H9 (cell line): ENCODE results near the gene AIFM2. TPM values are rescaled to one million over a fixed set of nuclear protein-coding genes. Genes with fewer than 3 reads are reported as not detected.

ENCODE experiments used
- DNase-seq: peaks from one replicate; pipeline ENCODE4 v3.0.0-alpha.2; 2017
- H2AFZ ChIP-seq: one replicate; pipeline ENCODE4 v1.6.1; 2013; ENCODE audit warnings: mild to moderate bottlenecking, low read length, control low read depth, moderate library complexity
- H2AK5ac ChIP-seq: 2 replicates; pipeline ENCODE4 v1.6.1; 2013; ENCODE audit warnings: low read length, control low read depth, mixed read lengths; ENCODE audit not compliant: insufficient read length
- H2BK120ac ChIP-seq: one replicate; pipeline ENCODE4 v1.6.1; 2013; ENCODE audit warnings: low read depth, mild to moderate bottlenecking, low read length, control low read depth, inconsistent platforms; ENCODE audit not compliant: poor library complexity, severe bottlenecking
- H2BK12ac ChIP-seq: 2 replicates; pipeline ENCODE4 v1.6.1; 2013; ENCODE audit warnings: low read length, control low read depth, mixed read lengths, low read depth; ENCODE audit not compliant: insufficient read length
- H2BK15ac ChIP-seq: 2 replicates; pipeline ENCODE4 v1.6.1; 2013; ENCODE audit warnings: low read depth, low read length, control low read depth
- H2BK20ac ChIP-seq: one replicate; pipeline ENCODE4 v1.6.1; 2013; ENCODE audit warnings: low read depth, mild to moderate bottlenecking, low read length, control low read depth, inconsistent platforms; ENCODE audit not compliant: poor library complexity, severe bottlenecking
- H2BK5ac ChIP-seq: 2 replicates; pipeline ENCODE4 v1.6.1; 2013; ENCODE audit warnings: low read length, control low read depth, mixed read lengths; ENCODE audit not compliant: insufficient read length
- H3K14ac ChIP-seq: 2 replicates; pipeline ENCODE4 v1.6.1; 2013; ENCODE audit warnings: low read length, control low read depth; ENCODE audit not compliant: insufficient read depth
- H3K18ac ChIP-seq: 2 replicates; pipeline ENCODE4 v1.6.1; 2013; ENCODE audit warnings: low read depth, mild to moderate bottlenecking, mixed read lengths, low read length, control low read depth; ENCODE audit not compliant: insufficient read length
- H3K23ac ChIP-seq: 2 replicates; pipeline ENCODE4 v1.6.1; 2013; ENCODE audit warnings: low read length, control low read depth, mixed read lengths, low read depth; ENCODE audit not compliant: insufficient read length
- H3K23me2 ChIP-seq: 2 replicates; pipeline ENCODE4 v1.6.1; 2013; ENCODE audit warnings: low read depth, mild to moderate bottlenecking, mixed read lengths, low read length, control low read depth; ENCODE audit not compliant: insufficient read length, poor library complexity, severe bottlenecking
- H3K27ac ChIP-seq: 2 replicates; pipeline ENCODE4 v1.5.1; 2013; ENCODE audit warnings: low read length, control low read depth, mixed read lengths, low read depth; ENCODE audit not compliant: insufficient read length
- H3K27me3 ChIP-seq: 2 replicates; pipeline ENCODE4 v1.6.1; 2013; ENCODE audit warnings: low read length, control low read depth, inconsistent platforms; ENCODE audit not compliant: insufficient read depth
- H3K4ac ChIP-seq: 2 replicates; pipeline ENCODE4 v1.6.1; 2013; ENCODE audit warnings: low read depth, mild to moderate bottlenecking, control low read depth, inconsistent platforms, low read length, moderate library complexity
- H3K4me1 ChIP-seq: 2 replicates; pipeline ENCODE4 v1.6.1; 2013; ENCODE audit warnings: low read length, control low read depth, inconsistent platforms; ENCODE audit not compliant: insufficient read depth
- H3K4me2 ChIP-seq: 2 replicates; pipeline ENCODE4 v1.6.1; 2013; ENCODE audit warnings: low read length, control low read depth, mixed read lengths; ENCODE audit not compliant: insufficient read length, insufficient read depth
- H3K56ac ChIP-seq: 2 replicates; pipeline ENCODE4 v1.6.1; 2013; ENCODE audit warnings: low read depth, mild to moderate bottlenecking, mixed read lengths, low read length, control low read depth; ENCODE audit not compliant: insufficient read length
- H3K79me1 ChIP-seq: 2 replicates; pipeline ENCODE4 v1.6.1; 2013; ENCODE audit warnings: low read depth, mild to moderate bottlenecking, moderate library complexity, low read length, control low read depth, inconsistent platforms; ENCODE audit not compliant: insufficient read depth, poor library complexity, severe bottlenecking
- H3K79me2 ChIP-seq: 2 replicates; pipeline ENCODE4 v1.6.1; 2013; ENCODE audit warnings: low read length, control low read depth, inconsistent platforms; ENCODE audit not compliant: insufficient read depth
- H3K9ac ChIP-seq: 2 replicates; pipeline ENCODE4 v1.6.1; 2013; ENCODE audit warnings: low read length, control low read depth, mixed read lengths; ENCODE audit not compliant: insufficient read length; ENCODE audit errors: extremely low read depth
- H3K9me3 ChIP-seq: one replicate; pipeline ENCODE4 v1.6.1; 2013; ENCODE audit warnings: low read depth, low read length, inconsistent platforms; ENCODE audit not compliant: control insufficient read depth
- H3T11ph ChIP-seq: one replicate; pipeline ENCODE4 v1.6.1; 2013; ENCODE audit warnings: mild to moderate bottlenecking, low read length, control low read depth, inconsistent platforms
- H4K20me1 ChIP-seq: one replicate; pipeline ENCODE4 v1.6.1; 2013; ENCODE audit not compliant: control insufficient read depth, insufficient read length, insufficient read depth
- H4K5ac ChIP-seq: 2 replicates; pipeline ENCODE4 v1.6.1; 2013; ENCODE audit warnings: low read depth, mild to moderate bottlenecking, mixed read lengths, low read length, control low read depth; ENCODE audit not compliant: insufficient read length
- H4K8ac ChIP-seq: replicated peaks from 2 replicates; pipeline ENCODE4 v1.6.1; 2013; ENCODE audit warnings: low read length, control low read depth, mixed read lengths, low read depth; ENCODE audit not compliant: insufficient read length
- H4K91ac ChIP-seq: 2 replicates; pipeline ENCODE4 v1.6.1; 2013; ENCODE audit warnings: low read depth, mild to moderate bottlenecking, moderate library complexity, mixed read lengths, low read length, control low read depth; ENCODE audit not compliant: insufficient read length
- H3K27ac Mint-ChIP-seq, 3 experiments: 2 replicates in 2 of 3; 3 replicates in 1 of 3; pipeline ENCODE4 v1.8.0; 2020 to 2021; ENCODE audit warnings: mixed read lengths in 3 of 3, mild to moderate bottlenecking in 1 of 3, moderate library complexity in 1 of 3
- H3K27me3 Mint-ChIP-seq: 2 replicates; pipeline ENCODE4 v1.8.0; 2021; ENCODE audit warnings: low read depth, mild to moderate bottlenecking, moderate library complexity, mixed read lengths
- H3K36me3 Mint-ChIP-seq, 3 experiments: 2 replicates in 2 of 3; 3 replicates in 1 of 3; pipeline ENCODE4 v1.8.0; 2020 to 2021; ENCODE audit warnings: low read depth in 3 of 3, mixed read lengths in 3 of 3; ENCODE audit not compliant: insufficient read depth in 1 of 3
- H3K4me1 Mint-ChIP-seq, 2 experiments: 2 replicates each; pipeline ENCODE4 v1.8.0; 2020; ENCODE audit warnings: mixed read lengths in 2 of 2
- H3K4me3 Mint-ChIP-seq, 2 experiments: 2 replicates in 1 of 2; 3 replicates in 1 of 2; pipeline ENCODE4 v1.8.0; 2020 to 2021; ENCODE audit warnings: mild to moderate bottlenecking in 2 of 2, mixed read lengths in 2 of 2, moderate library complexity in 1 of 2
- H3K9me3 Mint-ChIP-seq, 2 experiments: 2 replicates in 1 of 2; 3 replicates in 1 of 2; pipeline ENCODE4 v1.8.0; 2020; ENCODE audit warnings: mild to moderate bottlenecking in 2 of 2, mixed read lengths in 2 of 2, moderate library complexity in 1 of 2
- WGBS: extraction: QIAGEN DNeasy Blood & Tissue Kit; methylation state at CpG from one replicate; pipeline ENCODE4 v1.1.7; 2013; ENCODE audit warnings: missing lambda C conversion rate, low lambda C conversion rate, mixed read lengths; ENCODE audit not compliant: insufficient read length; ENCODE audit errors: extremely low coverage; 5-methylcytosine and 5-hydroxymethylcytosine counted together
- total RNA-seq: library from RNA; stranded (reverse); gene quantifications from 2 replicates; pipeline ENCODE4 v1.2.1, GENCODE V29; 2021
- TF ChIP-seq, protein P1 (sequence below): fragments of 200-600 bp; sonication (generic); conservative IDR thresholded peaks from 3 replicates; pipeline ENCODE4 v1.8.0; 2021; ENCODE audit warnings: antibody characterized with exemption, mild to moderate bottlenecking

Gene AIFM2
- total RNA-seq, 1 experiment from 2014 or later, result 5.3 TPM

- no peak overlapping the region for H2AFZ ChIP-seq
- no peak overlapping the region for H3K9ac ChIP-seq
- no peak overlapping the region for H3K4me3 Mint-ChIP-seq
- peak; percentile 83 for DNase-seq
- H4K91ac ChIP-seq, result no peak overlapping the region
- no peak overlapping the region for H3K23ac ChIP-seq
- H4K5ac ChIP-seq, result no peak overlapping the region
- no peaks in the 10 kb centered on the region for H3K4me1 ChIP-seq
- no peak overlapping the region for H2BK5ac ChIP-seq
- H3K27me3 Mint-ChIP-seq, result peaks cover 4% of the 10 kb centered on the region; the same call in 1 of the 2 replicates
- no peaks in the 10 kb centered on the region for H3K79me2 ChIP-seq
- no peak overlapping the region for H2BK12ac ChIP-seq
- no peak overlapping the region for H3K4ac ChIP-seq
- H3K56ac ChIP-seq, result no peak overlapping the region
- no peak overlapping the region for H2BK120ac ChIP-seq
- no peaks in the 10 kb centered on the region for H3K23me2 ChIP-seq
- peaks cover 11 to 12% of the 10 kb centered on the region in 2 experiments for H3K4me1 Mint-ChIP-seq
- peak overlapping the region in 1 of 3 experiments; percentile 76; a peak in 1 of 7 replicates for H3K27ac Mint-ChIP-seq
- no peak overlapping the region for H3K14ac ChIP-seq
- H3K27ac ChIP-seq, result no peak overlapping the region
- no CpG with 5 or more reads among the region's 22 CpGs for WGBS
- TF ChIP-seq, protein P1, sequence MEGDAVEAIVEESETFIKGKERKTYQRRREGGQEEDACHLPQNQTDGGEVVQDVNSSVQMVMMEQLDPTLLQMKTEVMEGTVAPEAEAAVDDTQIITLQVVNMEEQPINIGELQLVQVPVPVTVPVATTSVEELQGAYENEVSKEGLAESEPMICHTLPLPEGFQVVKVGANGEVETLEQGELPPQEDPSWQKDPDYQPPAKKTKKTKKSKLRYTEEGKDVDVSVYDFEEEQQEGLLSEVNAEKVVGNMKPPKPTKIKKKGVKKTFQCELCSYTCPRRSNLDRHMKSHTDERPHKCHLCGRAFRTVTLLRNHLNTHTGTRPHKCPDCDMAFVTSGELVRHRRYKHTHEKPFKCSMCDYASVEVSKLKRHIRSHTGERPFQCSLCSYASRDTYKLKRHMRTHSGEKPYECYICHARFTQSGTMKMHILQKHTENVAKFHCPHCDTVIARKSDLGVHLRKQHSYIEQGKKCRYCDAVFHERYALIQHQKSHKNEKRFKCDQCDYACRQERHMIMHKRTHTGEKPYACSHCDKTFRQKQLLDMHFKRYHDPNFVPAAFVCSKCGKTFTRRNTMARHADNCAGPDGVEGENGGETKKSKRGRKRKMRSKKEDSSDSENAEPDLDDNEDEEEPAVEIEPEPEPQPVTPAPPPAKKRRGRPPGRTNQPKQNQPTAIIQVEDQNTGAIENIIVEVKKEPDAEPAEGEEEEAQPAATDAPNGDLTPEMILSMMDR, result peak; percentile 91
- H2BK20ac ChIP-seq, result no peak overlapping the region
- H2BK15ac ChIP-seq, result no peak overlapping the region
- H3T11ph ChIP-seq, result no peak overlapping the region
- no peak overlapping the region for H3K4me2 ChIP-seq
- H3K9me3 ChIP-seq, result no peaks in the 10 kb centered on the region
- no peak overlapping the region for H2AK5ac ChIP-seq
- H3K79me1 ChIP-seq, result no peaks in the 10 kb centered on the region
- H3K36me3 Mint-ChIP-seq, result peaks cover 0 to 12% (median 6%) of the 10 kb centered on the region in 3 experiments; a peak in 5 of 7 replicates
- no peaks in the 10 kb centered on the region for H3K9me3 Mint-ChIP-seq
- H4K8ac ChIP-seq, result no peak overlapping the region
- H3K27me3 ChIP-seq, result no peaks in the 10 kb centered on the region
- H4K20me1 ChIP-seq, result no peaks in the 10 kb centered on the region
- no peak overlapping the region for H3K18ac ChIP-seq
These were observed 25.4 kb downstream of the AIFM2 start for GRCh38 chr10:70106958-70107791.
